GM23338 (cell line): Measurements from ENCODE around the gene MIPEP. TPM values are rescaled to one million over a fixed set of nuclear protein-coding genes. Genes with fewer than 3 reads are reported as not detected.
A peak's percentile ranks its signal among the peaks of the same experiment; 100 is the strongest.

ENCODE experiments used
- ATAC-seq: fragments of 200-7000 bp; cut with Tn5 transposase; 3 replicates; pipeline ENCODE4 v1.9.1; 2020
- DNase-seq: peaks from one replicate; pipeline ENCODE4 v3.0.0-alpha.2; 2015; ENCODE audit warnings: low spot score
- H2AFZ ChIP-seq: fragments of 200-600 bp; sonication (generic); 2 replicates; pipeline ENCODE4 v1.8.0; 2016; ENCODE audit warnings: antibody characterized with exemption, mild to moderate bottlenecking, moderate library complexity
- H3F3A ChIP-seq: fragments of 200-600 bp; sonication (generic); replicated peaks from 2 replicates; pipeline ENCODE4 v1.8.0; 2017; ENCODE audit warnings: antibody characterized with exemption, mixed run types, low read depth
- H3K27ac ChIP-seq: fragments of 200-600 bp; sonication (generic); 2 replicates; pipeline ENCODE4 v1.6.1; 2016; ENCODE audit warnings: low read depth
- H3K27me3 ChIP-seq: fragments of 200-600 bp; sonication (generic); 2 replicates; pipeline ENCODE4 v1.8.0; 2016; ENCODE audit warnings: mild to moderate bottlenecking, mixed run types, moderate library complexity; ENCODE audit not compliant: insufficient read depth
- H3K36me3 ChIP-seq: fragments of 200-600 bp; sonication (generic); 2 replicates; pipeline ENCODE4 v1.8.0; 2016; ENCODE audit warnings: mild to moderate bottlenecking; ENCODE audit not compliant: insufficient read depth
- H3K4me1 ChIP-seq: fragments of 200-600 bp; sonication (generic); 2 replicates; pipeline ENCODE4 v1.8.0; 2016; ENCODE audit warnings: mild to moderate bottlenecking, moderate library complexity; ENCODE audit not compliant: insufficient read depth
- H3K4me2 ChIP-seq: fragments of 200-600 bp; sonication (generic); 2 replicates; pipeline ENCODE4 v1.7.1; 2017; ENCODE audit warnings: mixed run types
- H3K4me3 ChIP-seq: fragments of 200-600 bp; sonication (generic); 2 replicates; pipeline ENCODE4 v1.6.1; 2016; ENCODE audit warnings: mixed run types
- H3K79me2 ChIP-seq: fragments of 200-600 bp; sonication (generic); replicated peaks from 2 replicates; pipeline ENCODE4 v1.8.0; 2017; ENCODE audit warnings: mild to moderate bottlenecking; ENCODE audit not compliant: insufficient read depth
- H3K9me2 ChIP-seq: fragments of 200-600 bp; sonication (generic); 2 replicates; pipeline ENCODE4 v1.8.0; 2017; ENCODE audit not compliant: insufficient read depth
- H4K20me1 ChIP-seq: fragments of 200-600 bp; sonication (generic); replicated peaks from 2 replicates; pipeline ENCODE4 v1.8.0; 2017; ENCODE audit warnings: mild to moderate bottlenecking; ENCODE audit not compliant: insufficient read depth
- H3K27ac Mint-ChIP-seq: 2 replicates; pipeline ENCODE4 v1.8.0; 2020; ENCODE audit warnings: inconsistent platforms, mild to moderate bottlenecking, moderate library complexity, mixed read lengths
- H3K27me3 Mint-ChIP-seq: 3 replicates; pipeline ENCODE4 v1.8.0; 2022; ENCODE audit warnings: low read depth, mild to moderate bottlenecking, moderate library complexity, mixed read lengths, inconsistent platforms; ENCODE audit not compliant: insufficient read depth, poor library complexity
- H3K36me3 Mint-ChIP-seq: 3 replicates; pipeline ENCODE4 v1.8.0; 2021; ENCODE audit warnings: low read depth, mild to moderate bottlenecking, inconsistent platforms, moderate library complexity, mixed read lengths
- H3K4me1 Mint-ChIP-seq: 3 replicates; pipeline ENCODE4 v1.8.0; 2020; ENCODE audit warnings: mild to moderate bottlenecking, inconsistent platforms, mixed read lengths
- H3K4me3 Mint-ChIP-seq: 3 replicates; pipeline ENCODE4 v1.8.0; 2021; ENCODE audit warnings: moderate library complexity, mild to moderate bottlenecking, inconsistent platforms, mixed read lengths
- H3K9me3 Mint-ChIP-seq: 3 replicates; pipeline ENCODE4 v1.8.0; 2020; ENCODE audit warnings: moderate library complexity, mild to moderate bottlenecking, inconsistent platforms, mixed read lengths
- CREB1 ChIP-seq: fragments of 250-450 bp; sonication (Bioruptor Pico); IDR thresholded peaks from 2 replicates; pipeline ENCODE4 v1.5.0; 2020; ENCODE audit warnings: low read depth, mild to moderate bottlenecking, moderate library complexity
- EZH2phosphoT487 ChIP-seq: fragments of 200-600 bp; sonication (generic); IDR thresholded peaks from one replicate; pipeline ENCODE4 v1.8.1; 2018; ENCODE audit warnings: antibody characterized with exemption; ENCODE audit not compliant: unreplicated experiment
- JUNB ChIP-seq: IDR thresholded peaks from one replicate; pipeline ENCODE4 v1.6.1; 2016; ENCODE audit warnings: antibody characterized with exemption; ENCODE audit not compliant: unreplicated experiment
- NANOG ChIP-seq: IDR thresholded peaks from 2 replicates; pipeline ENCODE4 v1.6.1; 2016; ENCODE audit warnings: antibody characterized with exemption, borderline replicate concordance
- POLR2AphosphoS5 ChIP-seq: IDR thresholded peaks from 2 replicates; pipeline ENCODE4 v1.6.1; 2016; ENCODE audit warnings: antibody characterized with exemption, low read depth
- STAT1 ChIP-seq: IDR thresholded peaks from one replicate; pipeline ENCODE4 v1.6.1; 2016; ENCODE audit warnings: antibody characterized with exemption; ENCODE audit not compliant: unreplicated experiment
- ZNF114 ChIP-seq: fragments of 250-450 bp; sonication (Bioruptor Pico); IDR thresholded peaks from 2 replicates; pipeline ENCODE4 v1.5.0; 2020; ENCODE audit warnings: mild to moderate bottlenecking, moderate library complexity
- ZNF331 ChIP-seq: fragments of 250-450 bp; sonication (Bioruptor Pico); IDR thresholded peaks from 2 replicates; pipeline ENCODE4 v1.5.0; 2020; ENCODE audit warnings: low read depth, mild to moderate bottlenecking, moderate library complexity
- polyA plus RNA-seq: library from polyadenylated mRNA; unstranded; fragments of >200 nt; fragmentation: Nextera tagmentation; extraction: Ambion mirVana; gene quantifications from 2 replicates; pipeline ENCODE4 v1.2.1, GENCODE V29; 2016
- total RNA-seq: library from RNA; depleted of rRNA; stranded (reverse); fragments of >200 nt; shearing (Covaris generic); gene quantifications from 2 replicates; pipeline ENCODE4 v1.2.3, GENCODE V29; 2014
- TF ChIP-seq, protein P1 (sequence below): IDR thresholded peaks from one replicate; pipeline ENCODE4 v1.6.1; 2018; ENCODE audit warnings: antibody characterized with exemption; ENCODE audit not compliant: unreplicated experiment
- TF ChIP-seq, protein P2 (sequence below), 2 experiments: fragments of 200-600 bp in 1 of 2; sonication (generic) in 1 of 2; conservative IDR thresholded peaks; 2 replicates each; pipeline versions ENCODE4 v1.5.1 to v1.6.1; 2016 to 2017; ENCODE audit warnings: antibody characterized with exemption in 2 of 2, low read depth in 2 of 2, mild to moderate bottlenecking in 2 of 2, moderate library complexity in 1 of 2
- TF ChIP-seq, protein P3 (sequence below): IDR thresholded peaks from 2 replicates; pipeline ENCODE4 v1.6.1; 2016; ENCODE audit warnings: antibody characterized with exemption

Gene MIPEP
- total and polyA plus RNA-seq, 2 experiments from 2014 or later: 20.8 to 22.5 TPM

DNA sequence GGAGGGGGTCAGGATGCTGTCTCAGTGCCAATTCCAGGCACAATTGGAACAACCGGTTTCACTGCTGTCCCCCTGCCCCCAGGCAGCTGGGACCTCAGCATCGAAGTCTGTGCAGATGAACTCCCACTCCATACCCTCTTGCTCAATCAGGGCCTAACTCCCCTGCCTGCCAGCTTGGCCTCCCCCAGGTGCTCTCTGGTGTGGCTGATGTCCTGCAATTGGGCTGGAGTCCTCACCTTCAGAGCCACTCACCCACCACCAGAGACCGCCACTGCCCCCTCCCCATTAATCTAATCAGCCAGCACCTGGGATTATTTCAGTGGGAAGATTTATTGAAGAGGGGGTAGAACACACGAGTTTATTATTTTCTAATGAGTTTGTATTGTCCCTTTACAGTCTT, 118.8 kb downstream of the MIPEP start:
- H3K4me3 ChIP-seq: no peak overlapping the region
- no peak overlapping the region for H2AFZ ChIP-seq
- Mint-ChIP-seq H3K36me3 (no peaks in the 10 kb centered on the region), H3K27ac (peak overlapping the region; percentile 1; the same call in 1 of the 2 replicates), H3K9me3 (no peaks in the 10 kb centered on the region), H3K4me3 (no peak overlapping the region), H3K4me1 (peaks cover 11% of the 10 kb centered on the region), H3K27me3 (no peaks in the 10 kb centered on the region)
- no peak overlapping the region for H3K4me2 ChIP-seq
- DNase-seq (peak; percentile 61), ATAC-seq (peak; percentile 94)
- no peaks in the 10 kb centered on the region for H4K20me1 ChIP-seq
- H3K4me1 ChIP-seq: no peaks in the 10 kb centered on the region
- H3K9me2 ChIP-seq: no peaks in the 10 kb centered on the region
- no peak overlapping the region for H3K27ac ChIP-seq
- H3K79me2 ChIP-seq: no peaks in the 10 kb centered on the region
- TF ChIP-seq EZH2phosphoT487 (no peak), ZNF114 (no peak), JUNB (no peak), STAT1 (no peak)
- TF ChIP-seq, protein P1, sequence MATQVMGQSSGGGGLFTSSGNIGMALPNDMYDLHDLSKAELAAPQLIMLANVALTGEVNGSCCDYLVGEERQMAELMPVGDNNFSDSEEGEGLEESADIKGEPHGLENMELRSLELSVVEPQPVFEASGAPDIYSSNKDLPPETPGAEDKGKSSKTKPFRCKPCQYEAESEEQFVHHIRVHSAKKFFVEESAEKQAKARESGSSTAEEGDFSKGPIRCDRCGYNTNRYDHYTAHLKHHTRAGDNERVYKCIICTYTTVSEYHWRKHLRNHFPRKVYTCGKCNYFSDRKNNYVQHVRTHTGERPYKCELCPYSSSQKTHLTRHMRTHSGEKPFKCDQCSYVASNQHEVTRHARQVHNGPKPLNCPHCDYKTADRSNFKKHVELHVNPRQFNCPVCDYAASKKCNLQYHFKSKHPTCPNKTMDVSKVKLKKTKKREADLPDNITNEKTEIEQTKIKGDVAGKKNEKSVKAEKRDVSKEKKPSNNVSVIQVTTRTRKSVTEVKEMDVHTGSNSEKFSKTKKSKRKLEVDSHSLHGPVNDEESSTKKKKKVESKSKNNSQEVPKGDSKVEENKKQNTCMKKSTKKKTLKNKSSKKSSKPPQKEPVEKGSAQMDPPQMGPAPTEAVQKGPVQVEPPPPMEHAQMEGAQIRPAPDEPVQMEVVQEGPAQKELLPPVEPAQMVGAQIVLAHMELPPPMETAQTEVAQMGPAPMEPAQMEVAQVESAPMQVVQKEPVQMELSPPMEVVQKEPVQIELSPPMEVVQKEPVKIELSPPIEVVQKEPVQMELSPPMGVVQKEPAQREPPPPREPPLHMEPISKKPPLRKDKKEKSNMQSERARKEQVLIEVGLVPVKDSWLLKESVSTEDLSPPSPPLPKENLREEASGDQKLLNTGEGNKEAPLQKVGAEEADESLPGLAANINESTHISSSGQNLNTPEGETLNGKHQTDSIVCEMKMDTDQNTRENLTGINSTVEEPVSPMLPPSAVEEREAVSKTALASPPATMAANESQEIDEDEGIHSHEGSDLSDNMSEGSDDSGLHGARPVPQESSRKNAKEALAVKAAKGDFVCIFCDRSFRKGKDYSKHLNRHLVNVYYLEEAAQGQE: no peak
- TF ChIP-seq, protein P2, sequence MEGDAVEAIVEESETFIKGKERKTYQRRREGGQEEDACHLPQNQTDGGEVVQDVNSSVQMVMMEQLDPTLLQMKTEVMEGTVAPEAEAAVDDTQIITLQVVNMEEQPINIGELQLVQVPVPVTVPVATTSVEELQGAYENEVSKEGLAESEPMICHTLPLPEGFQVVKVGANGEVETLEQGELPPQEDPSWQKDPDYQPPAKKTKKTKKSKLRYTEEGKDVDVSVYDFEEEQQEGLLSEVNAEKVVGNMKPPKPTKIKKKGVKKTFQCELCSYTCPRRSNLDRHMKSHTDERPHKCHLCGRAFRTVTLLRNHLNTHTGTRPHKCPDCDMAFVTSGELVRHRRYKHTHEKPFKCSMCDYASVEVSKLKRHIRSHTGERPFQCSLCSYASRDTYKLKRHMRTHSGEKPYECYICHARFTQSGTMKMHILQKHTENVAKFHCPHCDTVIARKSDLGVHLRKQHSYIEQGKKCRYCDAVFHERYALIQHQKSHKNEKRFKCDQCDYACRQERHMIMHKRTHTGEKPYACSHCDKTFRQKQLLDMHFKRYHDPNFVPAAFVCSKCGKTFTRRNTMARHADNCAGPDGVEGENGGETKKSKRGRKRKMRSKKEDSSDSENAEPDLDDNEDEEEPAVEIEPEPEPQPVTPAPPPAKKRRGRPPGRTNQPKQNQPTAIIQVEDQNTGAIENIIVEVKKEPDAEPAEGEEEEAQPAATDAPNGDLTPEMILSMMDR (conservative IDR thresholded peaks at IDR 0.05; ENCODE audit: low read depth in 2 of 2): peak; percentile 64 to 66
- no peaks in the 10 kb centered on the region for H3K36me3 ChIP-seq
- no peaks in the 10 kb centered on the region for H3F3A ChIP-seq
- H3K27me3 ChIP-seq: no peaks in the 10 kb centered on the region

DNA sequence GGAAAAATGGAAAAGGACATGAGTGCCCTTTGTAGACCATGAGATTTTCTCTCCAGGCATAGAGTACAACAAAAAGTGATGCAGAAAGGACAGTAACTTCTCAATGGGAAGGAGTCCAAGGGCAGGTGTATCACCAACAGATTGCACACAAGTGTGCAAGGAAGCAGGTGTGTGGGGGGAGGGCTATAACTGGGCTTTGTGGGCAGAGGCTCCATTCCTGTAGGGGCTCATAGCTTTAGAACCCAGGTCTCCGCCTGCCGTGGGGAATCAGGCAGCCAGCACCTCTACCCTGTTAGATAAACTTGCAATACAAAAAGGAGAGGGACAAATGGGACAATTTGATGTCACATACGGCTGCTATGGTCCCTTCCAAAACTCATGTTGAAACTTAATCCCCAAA, 119.8 kb downstream of the MIPEP start:
- H3K4me1 Mint-ChIP-seq: peaks cover 11% of the 10 kb centered on the region
- H4K20me1 ChIP-seq: no peaks in the 10 kb centered on the region
- no peaks in the 10 kb centered on the region for H3K9me3 Mint-ChIP-seq
- DNase-seq (no peak), ATAC-seq (no peak)
- no peak overlapping the region for H2AFZ ChIP-seq
- no peaks in the 10 kb centered on the region for H3K27me3 ChIP-seq
- no peaks in the 10 kb centered on the region for H3K36me3 ChIP-seq
- no peaks in the 10 kb centered on the region for H3K36me3 Mint-ChIP-seq
- H3K9me2 ChIP-seq: no peaks in the 10 kb centered on the region
- H3K27ac Mint-ChIP-seq: no peak overlapping the region
- no peaks in the 10 kb centered on the region for H3F3A ChIP-seq
- no peaks in the 10 kb centered on the region for H3K4me1 ChIP-seq
- H3K27ac ChIP-seq: no peak overlapping the region
- no peak overlapping the region for H3K4me2 ChIP-seq
- no peak overlapping the region for H3K4me3 ChIP-seq
- no peaks in the 10 kb centered on the region for H3K79me2 ChIP-seq
- H3K4me3 Mint-ChIP-seq: no peak overlapping the region
- no peaks in the 10 kb centered on the region for H3K27me3 Mint-ChIP-seq
- TF ChIP-seq, protein P3, sequence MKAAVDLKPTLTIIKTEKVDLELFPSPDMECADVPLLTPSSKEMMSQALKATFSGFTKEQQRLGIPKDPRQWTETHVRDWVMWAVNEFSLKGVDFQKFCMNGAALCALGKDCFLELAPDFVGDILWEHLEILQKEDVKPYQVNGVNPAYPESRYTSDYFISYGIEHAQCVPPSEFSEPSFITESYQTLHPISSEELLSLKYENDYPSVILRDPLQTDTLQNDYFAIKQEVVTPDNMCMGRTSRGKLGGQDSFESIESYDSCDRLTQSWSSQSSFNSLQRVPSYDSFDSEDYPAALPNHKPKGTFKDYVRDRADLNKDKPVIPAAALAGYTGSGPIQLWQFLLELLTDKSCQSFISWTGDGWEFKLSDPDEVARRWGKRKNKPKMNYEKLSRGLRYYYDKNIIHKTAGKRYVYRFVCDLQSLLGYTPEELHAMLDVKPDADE: no peak
- TF ChIP-seq JUNB: no peak
- TF ChIP-seq STAT1: no peak
- no peak for TF ChIP-seq POLR2AphosphoS5
- no peak for TF ChIP-seq ZNF331 (CRISPR knock-in tag)
- no peak for TF ChIP-seq NANOG
- no peak for TF ChIP-seq CREB1 (CRISPR knock-in tag)
- TF ChIP-seq, protein P2 (conservative IDR thresholded peaks at IDR 0.05; ENCODE audit: low read depth in 2 of 2): no peak
